IPS-20b (cell line): ENCODE results near the gene MED28.
A peak's percentile ranks its signal among the peaks of the same experiment; 100 is the strongest.

Experiments used
- H3K27ac ChIP-seq: one replicate; pipeline ENCODE4 v1.5.1; 2013; ENCODE audit warnings: low read length
- H3K27me3 ChIP-seq: 2 replicates; pipeline ENCODE4 v1.6.1; 2013; ENCODE audit warnings: mild to moderate bottlenecking, low read length, inconsistent platforms; ENCODE audit not compliant: insufficient read depth
- H3K36me3 ChIP-seq: 2 replicates; pipeline ENCODE4 v1.6.1; 2013; ENCODE audit warnings: low read depth, mild to moderate bottlenecking, inconsistent platforms, low read length, moderate library complexity; ENCODE audit not compliant: insufficient read depth
- H3K4me1 ChIP-seq: 2 replicates; pipeline ENCODE4 v1.6.1; 2013; ENCODE audit warnings: mild to moderate bottlenecking, control low read depth, inconsistent platforms, low read length, moderate library complexity; ENCODE audit not compliant: insufficient read depth
- H3K4me3 ChIP-seq: 2 replicates; pipeline ENCODE4 v1.5.1; 2013; ENCODE audit warnings: mild to moderate bottlenecking, low read length, inconsistent platforms
- H3K9ac ChIP-seq: 2 replicates; pipeline ENCODE4 v1.6.1; 2013; ENCODE audit warnings: low read depth, mild to moderate bottlenecking, inconsistent platforms, low read length, moderate library complexity
- H3K9me3 ChIP-seq: 2 replicates; pipeline ENCODE4 v1.6.1; 2013; ENCODE audit warnings: mild to moderate bottlenecking, low read depth, low read length, inconsistent platforms; ENCODE audit not compliant: insufficient read depth

Gene MED28

GRCh38 chr4:17623451-17624001 lies 9.1 kb downstream of the MED28 start:
- Histone ChIP-seq H3K27ac (no peak overlapping the region), H3K9me3 (no peaks in the 10 kb centered on the region), H3K27me3 (no peaks in the 10 kb centered on the region), H3K9ac (no peak overlapping the region), H3K36me3 (peaks cover 98% of the 10 kb centered on the region), H3K4me1 (no peaks in the 10 kb centered on the region), H3K4me3 (no peak overlapping the region)

- Histone ChIP-seq H3K4me3 (no peak overlapping the region), H3K27ac (no peak overlapping the region), H3K4me1 (no peaks in the 10 kb centered on the region), H3K9me3 (no peaks in the 10 kb centered on the region), H3K9ac (no peak overlapping the region), H3K36me3 (peaks cover 100% of the 10 kb centered on the region), H3K27me3 (no peaks in the 10 kb centered on the region)
Observed at GRCh38 chr4:17624821-17625220, 10.4 kb downstream of the MED28 start.

- H3K9me3 ChIP-seq: no peaks in the 10 kb centered on the region
- H3K4me1 ChIP-seq: no peaks in the 10 kb centered on the region
- no peak overlapping the region for H3K27ac ChIP-seq
- no peak overlapping the region for H3K9ac ChIP-seq
- no peaks in the 10 kb centered on the region for H3K27me3 ChIP-seq
- H3K36me3 ChIP-seq: peaks cover 99% of the 10 kb centered on the region
- H3K4me3 ChIP-seq: no peak overlapping the region
Observed at GRCh38 chr4:17630228-17630627, 15.8 kb downstream of the MED28 start.

DNA sequence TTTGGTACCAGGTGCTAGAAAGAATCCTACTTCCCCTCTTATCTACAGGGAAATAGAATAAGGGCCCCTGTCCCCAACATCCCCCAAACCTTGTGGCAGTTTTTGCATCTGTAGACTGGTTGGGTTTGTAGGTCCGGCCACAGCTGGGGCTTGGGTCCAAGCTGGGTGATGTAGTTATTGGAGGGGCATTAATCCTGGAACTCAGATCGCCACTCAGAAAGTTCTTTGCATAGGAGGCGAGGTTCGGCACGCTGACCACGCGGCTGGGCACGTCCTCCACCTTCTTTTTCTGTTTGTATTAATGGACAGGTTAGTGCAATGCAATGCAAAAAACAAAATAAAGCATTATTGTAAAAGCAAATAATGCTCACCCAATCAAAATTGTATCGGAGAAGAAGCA lies 19.2 kb downstream of the MED28 start:
- H3K4me1 ChIP-seq: no peaks in the 10 kb centered on the region
- H3K4me3 ChIP-seq: no peak overlapping the region
- H3K27ac ChIP-seq: no peak overlapping the region
- H3K9me3 ChIP-seq: no peaks in the 10 kb centered on the region
- no peak overlapping the region for H3K9ac ChIP-seq
- H3K36me3 ChIP-seq: peaks cover 73% of the 10 kb centered on the region
- H3K27me3 ChIP-seq: no peaks in the 10 kb centered on the region

DNA sequence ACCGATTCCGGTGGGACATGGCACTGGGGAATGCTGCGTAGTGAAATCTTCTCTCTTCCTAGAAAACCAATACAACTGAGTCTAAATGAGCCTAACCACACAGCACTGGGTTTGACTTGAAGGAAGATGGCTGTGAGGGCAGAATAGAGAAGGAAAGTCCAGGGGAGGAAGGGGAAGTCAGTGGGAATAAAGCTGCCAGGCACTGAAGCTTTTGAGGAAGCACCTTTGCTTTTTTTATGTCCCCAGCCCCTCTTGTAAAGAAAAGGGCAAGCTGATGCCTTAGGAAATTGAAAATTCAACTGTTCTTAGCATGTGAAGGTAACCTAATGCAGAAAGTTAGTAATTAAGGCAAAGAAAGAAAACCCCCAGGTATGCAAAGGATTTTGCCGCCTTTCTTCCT lies 20.6 kb downstream of the MED28 start:
- no peaks in the 10 kb centered on the region for H3K27me3 ChIP-seq
- H3K27ac ChIP-seq: no peak overlapping the region
- H3K9me3 ChIP-seq: no peaks in the 10 kb centered on the region
- no peak overlapping the region for H3K4me3 ChIP-seq
- H3K4me1 ChIP-seq: no peaks in the 10 kb centered on the region
- peaks cover 58% of the 10 kb centered on the region for H3K36me3 ChIP-seq
- no peak overlapping the region for H3K9ac ChIP-seq

DNA sequence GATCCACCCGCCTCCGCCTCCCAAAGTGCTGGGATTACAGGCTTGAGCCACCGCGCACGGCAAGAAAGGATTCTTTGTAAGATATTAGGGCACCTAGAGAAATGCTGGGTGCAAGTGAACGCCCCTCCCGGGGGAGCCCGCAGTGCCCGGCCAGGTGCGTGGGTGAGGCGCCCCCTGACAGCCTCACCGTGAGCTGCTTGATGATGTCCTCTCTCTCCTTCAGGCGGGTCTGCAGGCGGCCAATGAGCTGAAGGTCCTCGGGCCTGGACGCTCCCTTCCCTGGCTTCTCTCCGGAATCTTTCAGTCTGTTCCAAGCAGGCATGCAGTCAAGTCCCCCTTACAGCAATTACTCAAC lies 21.9 kb downstream of the MED28 start:
- H3K4me1 ChIP-seq: no peaks in the 10 kb centered on the region
- H3K27me3 ChIP-seq: no peaks in the 10 kb centered on the region
- no peak overlapping the region for H3K9ac ChIP-seq
- no peak overlapping the region for H3K27ac ChIP-seq
- peaks cover 46% of the 10 kb centered on the region for H3K36me3 ChIP-seq
- H3K9me3 ChIP-seq: no peaks in the 10 kb centered on the region
- no peak overlapping the region for H3K4me3 ChIP-seq

- Histone ChIP-seq H3K9ac (no peak overlapping the region), H3K36me3 (peaks cover 40% of the 10 kb centered on the region), H3K4me1 (no peaks in the 10 kb centered on the region), H3K9me3 (no peaks in the 10 kb centered on the region), H3K27ac (no peak overlapping the region), H3K4me3 (no peak overlapping the region), H3K27me3 (peaks cover under 1% of the 10 kb centered on the region; the same call in 1 of the 2 replicates)
Observed at GRCh38 chr4:17636696-17637622, 22.5 kb downstream of the MED28 start.

DNA sequence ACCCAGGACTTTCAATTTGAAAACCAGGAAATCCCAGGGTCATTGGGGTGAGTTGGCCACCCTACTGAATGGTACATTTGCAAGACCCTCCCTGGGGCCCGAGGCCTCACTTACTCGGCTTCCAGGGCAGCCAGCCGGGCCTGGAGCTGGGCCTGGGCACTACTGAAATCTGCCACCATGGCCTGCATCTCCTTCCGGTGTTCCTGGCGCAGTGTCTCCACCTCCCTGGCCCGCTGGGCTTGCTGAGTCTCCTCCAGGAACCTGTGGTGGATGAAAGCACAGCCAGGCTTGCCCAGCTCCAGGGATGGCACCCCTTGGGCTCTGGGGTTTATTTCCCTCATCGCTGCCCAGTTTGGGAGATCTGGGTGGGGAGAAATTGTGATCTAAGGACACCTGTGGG lies 24.7 kb downstream of the MED28 start:
- H3K27ac ChIP-seq: no peak overlapping the region
- no peaks in the 10 kb centered on the region for H3K4me1 ChIP-seq

DNA sequence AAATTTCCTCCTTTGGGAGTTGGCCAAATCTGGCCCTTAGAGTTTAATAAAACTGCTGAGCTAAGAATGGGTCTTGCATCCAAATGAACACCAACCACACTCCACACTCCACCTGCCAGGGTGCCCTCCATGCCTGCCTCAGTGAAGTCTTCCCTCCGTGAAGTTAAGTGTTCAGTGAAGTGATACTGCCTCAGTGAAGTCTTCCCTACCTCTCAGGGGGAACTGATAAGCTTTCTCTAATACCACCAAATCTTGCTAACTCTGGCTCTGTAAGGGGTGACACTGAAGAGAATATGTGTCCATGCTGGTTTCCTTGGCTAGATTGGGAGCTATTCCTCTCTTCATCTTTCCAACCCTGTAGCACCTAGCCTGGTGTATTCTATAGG lies 27.9 kb downstream of the MED28 start:
- Histone ChIP-seq H3K9ac (no peak overlapping the region), H3K36me3 (no peaks in the 10 kb centered on the region), H3K9me3 (no peaks in the 10 kb centered on the region), H3K27me3 (peaks cover 18% of the 10 kb centered on the region), H3K4me3 (peak overlapping the region; percentile 54; the same call in 1 of the 2 replicates), H3K4me1 (no peaks in the 10 kb centered on the region), H3K27ac (no peak overlapping the region)

More for the DNA sequence above, 24.7 kb downstream of the MED28 start:
- H3K36me3 ChIP-seq: peaks cover 18% of the 10 kb centered on the region
- H3K9ac ChIP-seq: no peak overlapping the region
- H3K9me3 ChIP-seq: no peaks in the 10 kb centered on the region
- peaks cover 18% of the 10 kb centered on the region for H3K27me3 ChIP-seq
- no peak overlapping the region for H3K4me3 ChIP-seq

- Histone ChIP-seq H3K9me3 (no peaks in the 10 kb centered on the region), H3K36me3 (no peaks in the 10 kb centered on the region), H3K4me1 (no peaks in the 10 kb centered on the region), H3K4me3 (no peak overlapping the region), H3K27ac (no peak overlapping the region), H3K27me3 (peaks cover 18% of the 10 kb centered on the region), H3K9ac (no peak overlapping the region)
Observed at GRCh38 chr4:17646693-17647092, 32.3 kb downstream of the MED28 start.

DNA sequence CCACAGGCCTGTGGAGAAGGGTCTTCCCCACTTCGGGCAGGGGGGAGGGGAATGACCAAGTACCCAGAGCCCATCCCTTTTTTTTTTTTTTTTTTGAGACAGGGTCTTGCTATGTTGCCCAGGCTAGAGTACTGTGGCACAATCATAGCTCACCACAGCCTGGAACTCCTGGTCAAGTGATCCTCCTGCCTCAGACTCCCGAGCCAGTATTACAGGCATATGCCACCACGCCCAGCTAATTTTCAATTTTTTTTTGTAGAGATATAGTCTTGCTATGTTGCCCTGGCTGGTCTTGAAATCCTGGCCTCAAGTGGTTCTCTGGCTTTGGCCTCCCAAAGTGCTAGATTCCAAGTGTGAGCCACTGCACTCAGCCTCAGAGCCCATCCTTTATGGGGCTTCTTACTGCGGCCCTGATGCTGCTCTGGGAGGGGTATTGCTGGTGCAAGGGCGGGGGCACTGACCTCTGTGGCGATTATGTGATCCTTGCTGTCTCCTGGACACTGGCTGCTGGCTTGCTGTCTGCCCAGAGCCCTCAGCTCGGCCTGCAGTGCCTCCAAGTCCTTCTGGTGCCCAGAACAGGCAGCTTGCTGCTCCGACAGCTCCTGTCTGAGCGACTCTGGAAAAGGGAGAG lies 32.9 kb downstream of the MED28 start:
- H3K4me3 ChIP-seq: no peak overlapping the region
- no peaks in the 10 kb centered on the region for H3K9me3 ChIP-seq
- no peak overlapping the region for H3K9ac ChIP-seq
- peaks cover 15% of the 10 kb centered on the region for H3K27me3 ChIP-seq
- H3K4me1 ChIP-seq: no peaks in the 10 kb centered on the region
- no peak overlapping the region for H3K27ac ChIP-seq
- no peaks in the 10 kb centered on the region for H3K36me3 ChIP-seq

DNA sequence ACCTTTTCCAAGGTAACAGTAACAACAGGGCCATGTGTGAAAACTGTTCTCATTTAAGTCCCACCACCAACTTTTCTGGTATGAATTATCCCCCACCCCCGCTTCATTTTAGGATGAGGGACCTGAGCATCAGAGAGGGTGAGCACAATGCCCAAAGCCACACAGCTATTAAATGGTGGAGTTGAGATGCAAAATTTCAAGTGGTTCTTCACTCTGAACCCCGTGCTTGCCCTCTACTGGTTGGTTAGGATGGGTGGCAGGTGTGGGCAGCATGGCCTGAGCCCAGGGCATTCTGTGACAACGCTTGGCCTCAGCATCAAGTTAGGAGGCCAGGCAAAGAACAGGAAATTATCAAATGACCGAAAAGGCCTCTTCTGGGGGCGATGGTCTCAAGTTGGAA lies 33.5 kb downstream of the MED28 start:
- no peaks in the 10 kb centered on the region for H3K4me1 ChIP-seq
- H3K9me3 ChIP-seq: no peaks in the 10 kb centered on the region
- no peak overlapping the region for H3K9ac ChIP-seq
- H3K27ac ChIP-seq: no peak overlapping the region
- H3K36me3 ChIP-seq: no peaks in the 10 kb centered on the region
- peaks cover 8% of the 10 kb centered on the region for H3K27me3 ChIP-seq
- no peak overlapping the region for H3K4me3 ChIP-seq
